GM20000 (cell line): ENCODE results near the gene ARFGEF3.
"Not testable (repeated sequence)": the region's sequence is repeated elsewhere in the genome, so short reads cannot be mapped to it uniquely, and the experiment has no call there.

ENCODE experiments used
- DNase-seq: peaks from one replicate; pipeline ENCODE4 v3.0.0; 2012; ENCODE audit warnings: low spot score
- TF ChIP-seq, protein P1 (sequence below): IDR thresholded peaks from 2 replicates; pipeline ENCODE4 v1.5.1; 2012; ENCODE audit warnings: mild to moderate bottlenecking, control low read depth; ENCODE audit errors: extremely low read depth, missing control alignments

The ARFGEF3 gene

DNA sequence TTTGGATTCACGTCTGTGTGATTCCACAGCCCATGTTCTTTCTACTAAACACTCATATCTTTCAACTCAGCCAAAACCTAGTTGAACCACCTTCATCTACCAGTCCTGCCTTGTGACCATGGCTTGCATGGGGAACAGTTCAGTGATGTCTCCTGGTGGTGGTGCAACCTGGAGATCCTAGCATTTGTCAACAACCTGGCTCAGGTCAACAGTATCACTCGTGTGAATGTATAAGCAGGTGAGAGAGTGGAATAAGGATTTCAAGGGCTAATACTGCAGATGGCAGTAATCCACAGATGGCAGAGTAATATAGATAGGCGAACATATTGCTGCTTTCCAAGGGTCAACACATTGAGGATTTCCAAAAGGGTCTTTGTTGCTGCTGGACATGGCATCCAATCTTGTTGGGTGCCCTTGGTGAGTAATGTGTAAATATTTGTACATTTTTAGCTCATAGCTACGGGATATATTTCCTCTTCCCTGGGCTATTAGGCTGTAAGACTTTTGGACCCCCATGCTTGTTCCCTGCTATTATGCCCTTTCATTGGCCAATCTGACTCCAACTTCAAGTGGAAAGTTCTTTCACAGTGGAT, 43.1 kb downstream of the ARFGEF3 start:
- TF ChIP-seq, protein P1, sequence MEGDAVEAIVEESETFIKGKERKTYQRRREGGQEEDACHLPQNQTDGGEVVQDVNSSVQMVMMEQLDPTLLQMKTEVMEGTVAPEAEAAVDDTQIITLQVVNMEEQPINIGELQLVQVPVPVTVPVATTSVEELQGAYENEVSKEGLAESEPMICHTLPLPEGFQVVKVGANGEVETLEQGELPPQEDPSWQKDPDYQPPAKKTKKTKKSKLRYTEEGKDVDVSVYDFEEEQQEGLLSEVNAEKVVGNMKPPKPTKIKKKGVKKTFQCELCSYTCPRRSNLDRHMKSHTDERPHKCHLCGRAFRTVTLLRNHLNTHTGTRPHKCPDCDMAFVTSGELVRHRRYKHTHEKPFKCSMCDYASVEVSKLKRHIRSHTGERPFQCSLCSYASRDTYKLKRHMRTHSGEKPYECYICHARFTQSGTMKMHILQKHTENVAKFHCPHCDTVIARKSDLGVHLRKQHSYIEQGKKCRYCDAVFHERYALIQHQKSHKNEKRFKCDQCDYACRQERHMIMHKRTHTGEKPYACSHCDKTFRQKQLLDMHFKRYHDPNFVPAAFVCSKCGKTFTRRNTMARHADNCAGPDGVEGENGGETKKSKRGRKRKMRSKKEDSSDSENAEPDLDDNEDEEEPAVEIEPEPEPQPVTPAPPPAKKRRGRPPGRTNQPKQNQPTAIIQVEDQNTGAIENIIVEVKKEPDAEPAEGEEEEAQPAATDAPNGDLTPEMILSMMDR, result no peak
- DNase-seq, result no peak

- TF ChIP-seq, protein P1, result no peak
- no peak for DNase-seq
Measured at GRCh38 chr6:138205437-138206094, 43.8 kb downstream of the ARFGEF3 start.

GRCh38 chr6:138206862-138207261, 45.1 kb downstream of the ARFGEF3 start:
- TF ChIP-seq, protein P1, result no peak
- DNase-seq, result no peak

DNA sequence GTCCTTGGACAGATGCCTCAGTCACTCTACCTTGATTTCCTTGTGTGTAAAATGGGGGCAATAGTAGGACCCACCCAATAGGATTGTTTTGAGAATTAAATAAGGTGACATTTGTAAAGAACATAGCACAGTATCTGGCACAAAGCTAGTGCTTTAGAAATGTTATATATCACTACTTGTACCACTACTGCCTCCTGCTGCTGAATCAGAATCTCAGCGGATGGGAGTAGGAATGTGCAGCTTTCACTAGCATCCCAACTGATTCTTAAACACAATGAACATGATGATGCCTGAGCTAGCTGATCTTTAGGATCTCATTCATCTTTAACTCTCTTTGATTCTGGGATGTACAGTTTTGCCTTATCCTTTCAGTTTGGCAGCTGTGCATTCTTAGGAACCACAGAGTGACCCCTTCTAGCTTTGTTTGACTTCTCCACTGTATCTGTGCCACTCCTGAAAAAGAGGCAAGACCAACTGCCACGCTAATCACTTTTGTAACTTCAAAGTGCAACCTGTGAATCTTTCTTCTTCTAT, 49.4 kb downstream of the ARFGEF3 start:
- TF ChIP-seq, protein P1, result no peak
- no peak for DNase-seq

- TF ChIP-seq, protein P1, result no peak
- DNase-seq, result no peak
Measured at GRCh38 chr6:138211601-138212000, 49.9 kb downstream of the ARFGEF3 start.

DNA sequence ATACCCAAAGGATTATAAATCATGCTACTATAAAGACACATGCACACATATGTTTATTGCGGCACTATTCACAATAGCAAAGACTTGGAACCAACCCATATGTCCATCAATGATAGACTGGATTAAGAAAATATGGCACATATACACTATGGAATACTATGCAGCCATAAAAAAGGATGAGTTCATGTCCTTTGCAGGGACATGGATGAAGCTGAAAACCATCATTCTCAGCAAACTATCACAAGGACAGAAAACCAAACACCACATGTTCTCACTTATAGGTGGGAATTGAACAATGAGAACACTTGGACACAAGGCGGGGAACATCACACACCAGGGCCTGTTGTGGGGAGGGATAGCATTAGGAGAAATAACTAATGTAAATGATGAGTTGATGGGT, 50.8 kb downstream of the ARFGEF3 start:
- not testable (repeated sequence) for DNase-seq

DNA sequence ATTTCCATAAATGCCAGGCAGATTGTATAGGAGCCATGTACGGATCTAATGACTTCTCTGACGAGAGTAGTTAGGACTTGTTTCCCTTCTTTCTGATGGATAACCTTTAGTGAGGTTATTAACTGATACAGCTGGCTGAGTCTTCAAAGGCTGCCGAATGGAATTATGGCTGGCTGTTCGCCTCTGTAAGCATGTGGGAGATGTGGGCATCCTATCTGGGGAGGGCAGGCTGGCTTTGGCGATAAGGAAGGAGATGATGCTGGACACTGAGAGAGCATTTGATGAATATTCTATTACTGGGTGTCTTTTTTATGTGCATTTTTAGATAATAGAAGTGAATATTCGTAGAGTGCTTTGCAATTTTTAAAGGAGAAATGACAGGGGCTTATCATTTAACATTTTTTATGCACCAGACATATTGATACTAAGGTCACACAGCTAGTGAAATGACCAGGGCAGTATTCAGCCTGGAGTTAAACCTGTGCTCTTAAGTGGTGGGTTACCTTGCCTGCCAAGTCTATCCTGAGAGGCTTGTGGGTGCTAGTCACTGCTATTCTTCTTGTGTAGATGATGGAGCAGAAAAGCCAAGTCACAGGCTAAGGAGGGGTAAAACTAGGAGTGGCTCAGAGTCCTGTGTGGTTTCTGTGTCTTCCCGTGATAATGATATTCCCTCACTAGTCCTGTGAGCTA, 53.5 kb downstream of the ARFGEF3 start:
- DNase-seq, result no peak

More for the DNA sequence above, 53.5 kb downstream of the ARFGEF3 start:
- TF ChIP-seq, protein P1, result no peak
